ENCODE measurements around the gene P2RY14.

The P2RY14 gene

DNA sequence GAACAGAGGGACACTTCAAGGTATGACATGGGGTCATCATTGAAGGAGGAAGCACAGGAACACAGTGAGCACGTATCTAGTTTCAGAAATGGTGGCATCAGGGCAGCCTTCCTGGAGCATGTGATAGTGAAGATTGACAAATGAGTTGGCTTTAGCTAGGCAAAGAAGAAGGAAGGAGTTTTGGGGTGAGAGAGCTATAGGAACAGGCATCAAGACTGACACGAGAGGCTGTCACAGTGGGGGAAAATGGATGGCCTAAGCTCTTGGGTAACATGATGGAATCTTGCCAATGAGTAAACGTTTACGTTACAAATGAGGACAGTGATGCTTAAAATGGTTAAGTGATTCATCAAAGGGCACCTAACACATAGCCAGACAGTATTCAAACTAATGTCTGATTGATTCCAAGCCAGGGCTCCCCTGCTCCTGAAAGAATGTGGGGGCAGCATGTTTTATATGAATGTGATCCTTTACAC is 52.2 kb downstream of the P2RY14 start:
- no peak overlapping the region for H3K4me3 ChIP-seq (ENCODE audit: low read depth, low read length)
- no peak overlapping the region for H3K9ac ChIP-seq (ENCODE audit: low read depth, low read length)
- H3K36me3 ChIP-seq (ENCODE audit: control insufficient read depth, insufficient read depth, low read length) = no peaks in the 10 kb centered on the region
- no peaks in the 10 kb centered on the region for H3K9me3 ChIP-seq (ENCODE audit: control insufficient read depth, insufficient read depth, low read length)
- H3K4me1 ChIP-seq (ENCODE audit: control insufficient read depth, insufficient read depth, low read length) = peaks cover 13% of the 10 kb centered on the region
- no peaks in the 10 kb centered on the region for H3K27me3 ChIP-seq (ENCODE audit: control insufficient read depth, insufficient read depth, low read length)

GRCh38 chr3:151225040-151225975 is 53.0 kb downstream of the P2RY14 start:
- no peaks in the 10 kb centered on the region for H3K36me3 ChIP-seq (ENCODE audit: control insufficient read depth, insufficient read depth, low read length)
- no peaks in the 10 kb centered on the region for H3K27me3 ChIP-seq (ENCODE audit: control insufficient read depth, insufficient read depth, low read length)
- no peak overlapping the region for H3K4me3 ChIP-seq (ENCODE audit: low read depth, low read length)
- peaks cover 5% of the 10 kb centered on the region for H3K4me1 ChIP-seq (ENCODE audit: control insufficient read depth, insufficient read depth, low read length)
- no peaks in the 10 kb centered on the region for H3K9me3 ChIP-seq (ENCODE audit: control insufficient read depth, insufficient read depth, low read length)
- no peak overlapping the region for H3K9ac ChIP-seq (ENCODE audit: low read depth, low read length)

DNA sequence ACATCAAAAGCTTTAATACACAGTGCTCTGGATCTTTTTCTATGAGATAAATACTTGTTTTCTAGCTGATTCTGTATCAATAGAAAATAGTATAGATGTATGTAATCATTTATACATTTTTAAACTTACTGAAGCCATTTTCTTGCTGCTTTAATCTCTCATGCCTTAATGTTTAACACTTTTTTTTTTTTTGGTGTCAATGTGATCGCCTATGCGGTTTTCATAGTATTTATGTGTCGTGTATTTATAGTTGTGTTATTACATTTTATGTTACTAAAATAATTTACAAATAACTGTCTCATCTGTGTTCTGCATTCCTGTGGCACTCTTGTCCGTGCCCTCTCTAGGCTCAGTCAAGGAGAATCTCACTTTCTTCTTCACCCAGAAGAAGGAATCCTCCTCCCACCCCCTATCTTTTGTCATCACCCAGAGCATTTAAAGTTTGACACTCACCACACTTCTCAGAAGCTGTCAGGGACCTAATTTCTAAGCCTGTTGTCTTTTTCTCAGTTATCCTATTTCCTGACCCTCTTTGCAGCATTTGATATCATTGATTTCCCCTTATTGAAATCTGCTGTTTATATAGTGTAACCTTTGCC is 54.0 kb downstream of the P2RY14 start:
- Histone ChIP-seq H3K4me3 (ENCODE audit: low read depth, low read length) (no peak overlapping the region), H3K27me3 (ENCODE audit: control insufficient read depth, insufficient read depth, low read length) (no peaks in the 10 kb centered on the region), H3K4me1 (ENCODE audit: control insufficient read depth, insufficient read depth, low read length) (peaks cover 3% of the 10 kb centered on the region), H3K36me3 (ENCODE audit: control insufficient read depth, insufficient read depth, low read length) (no peaks in the 10 kb centered on the region), H3K9me3 (ENCODE audit: control insufficient read depth, insufficient read depth, low read length) (no peaks in the 10 kb centered on the region), H3K9ac (ENCODE audit: low read depth, low read length) (no peak overlapping the region)

- H3K4me1 ChIP-seq (ENCODE audit: control insufficient read depth, insufficient read depth, low read length) = no peaks in the 10 kb centered on the region
- H3K36me3 ChIP-seq (ENCODE audit: control insufficient read depth, insufficient read depth, low read length) = no peaks in the 10 kb centered on the region
- no peak overlapping the region for H3K9ac ChIP-seq (ENCODE audit: low read depth, low read length)
- no peaks in the 10 kb centered on the region for H3K27me3 ChIP-seq (ENCODE audit: control insufficient read depth, insufficient read depth, low read length)
- H3K9me3 ChIP-seq (ENCODE audit: control insufficient read depth, insufficient read depth, low read length) = no peaks in the 10 kb centered on the region
- no peak overlapping the region for H3K4me3 ChIP-seq (ENCODE audit: low read depth, low read length)
Observed at GRCh38 chr3:151219056-151219455, 59.3 kb downstream of the P2RY14 start.

GRCh38 chr3:151218136-151218535 is 60.2 kb downstream of the P2RY14 start:
- H3K9ac ChIP-seq (ENCODE audit: low read depth, low read length) = no peak overlapping the region

DNA sequence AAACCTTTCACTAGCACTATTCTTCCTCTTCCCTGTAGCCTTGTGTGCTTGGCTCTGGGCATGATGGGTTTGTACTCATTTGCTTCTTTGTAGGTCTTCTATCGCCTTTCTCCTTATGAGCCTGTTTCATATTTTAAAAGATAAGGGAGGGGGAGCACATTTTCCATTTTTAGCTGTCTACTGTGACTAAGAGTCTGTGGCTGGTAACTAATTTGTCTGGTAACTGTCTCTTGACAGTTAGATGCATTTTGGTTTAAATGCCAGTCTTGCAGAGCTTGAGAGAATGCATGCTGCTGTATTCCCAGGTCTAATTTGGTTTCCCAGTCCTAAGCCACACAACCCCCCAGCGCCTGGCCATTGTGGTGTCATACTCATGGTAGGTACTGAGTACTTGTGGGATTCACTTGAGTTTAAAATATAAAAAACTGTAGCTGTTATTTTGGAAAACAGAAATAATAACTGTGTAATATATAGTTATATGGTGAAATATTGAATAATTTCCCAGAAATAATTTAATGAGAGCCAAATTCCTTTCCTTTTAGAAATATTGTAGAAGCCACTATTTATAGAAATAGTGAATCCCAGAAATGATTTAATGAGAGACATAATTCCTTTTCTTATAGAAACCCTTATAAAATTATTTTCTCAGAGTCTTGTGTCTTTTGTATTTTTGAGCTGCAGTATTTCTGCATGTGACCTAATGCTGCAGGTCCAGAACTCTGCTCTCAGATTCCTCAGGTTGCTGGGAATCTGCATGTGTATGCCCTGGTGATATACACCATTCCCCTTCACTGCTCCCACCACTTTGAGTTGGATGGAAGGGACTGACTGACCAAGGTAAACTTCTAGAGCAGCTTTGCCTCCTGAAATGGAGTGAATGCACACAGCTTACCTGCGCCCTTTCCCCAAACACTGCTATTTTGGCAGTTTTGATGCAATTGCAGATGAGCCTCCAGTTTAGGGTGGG is 61.4 kb downstream of the P2RY14 start:
- Histone ChIP-seq H3K9ac (ENCODE audit: low read depth, low read length) (no peak overlapping the region), H3K27me3 (ENCODE audit: control insufficient read depth, insufficient read depth, low read length) (no peaks in the 10 kb centered on the region), H3K9me3 (ENCODE audit: control insufficient read depth, insufficient read depth, low read length) (no peaks in the 10 kb centered on the region), H3K4me1 (ENCODE audit: control insufficient read depth, insufficient read depth, low read length) (no peaks in the 10 kb centered on the region), H3K36me3 (ENCODE audit: control insufficient read depth, insufficient read depth, low read length) (no peaks in the 10 kb centered on the region), H3K4me3 (ENCODE audit: low read depth, low read length) (no peak overlapping the region)

More at GRCh38 chr3:151218136-151218535, 60.2 kb downstream of the P2RY14 start:
- H3K27me3 ChIP-seq (ENCODE audit: control insufficient read depth, insufficient read depth, low read length) = no peaks in the 10 kb centered on the region
- no peaks in the 10 kb centered on the region for H3K4me1 ChIP-seq (ENCODE audit: control insufficient read depth, insufficient read depth, low read length)
- H3K4me3 ChIP-seq (ENCODE audit: low read depth, low read length) = no peak overlapping the region
- no peaks in the 10 kb centered on the region for H3K9me3 ChIP-seq (ENCODE audit: control insufficient read depth, insufficient read depth, low read length)
- H3K36me3 ChIP-seq (ENCODE audit: control insufficient read depth, insufficient read depth, low read length) = no peaks in the 10 kb centered on the region

DNA sequence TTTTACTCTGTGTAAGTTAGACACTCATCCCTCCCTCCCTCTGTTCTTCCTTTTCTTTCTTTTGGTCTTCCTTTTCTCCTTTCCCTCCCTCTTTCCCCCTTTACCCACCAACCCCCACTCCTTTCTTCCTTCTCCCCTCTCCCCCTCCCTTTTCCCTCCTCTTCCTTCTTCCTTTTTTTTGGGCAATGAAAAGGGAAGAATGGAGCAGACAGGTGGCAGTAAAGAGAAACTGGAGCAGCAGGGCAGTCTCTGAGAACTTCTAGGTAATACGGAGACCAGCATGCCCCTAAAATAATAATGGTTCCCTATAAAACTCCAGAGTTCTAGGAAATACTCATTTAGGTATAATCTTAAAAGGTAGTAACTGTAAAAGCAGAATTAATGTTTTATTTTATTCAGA is 63.9 kb downstream of the P2RY14 start:
- Histone ChIP-seq H3K36me3 (ENCODE audit: control insufficient read depth, insufficient read depth, low read length) (no peaks in the 10 kb centered on the region), H3K9ac (ENCODE audit: low read depth, low read length) (no peak overlapping the region), H3K4me3 (ENCODE audit: low read depth, low read length) (no peak overlapping the region), H3K4me1 (ENCODE audit: control insufficient read depth, insufficient read depth, low read length) (peaks cover 2% of the 10 kb centered on the region), H3K27me3 (ENCODE audit: control insufficient read depth, insufficient read depth, low read length) (no peaks in the 10 kb centered on the region), H3K9me3 (ENCODE audit: control insufficient read depth, insufficient read depth, low read length) (no peaks in the 10 kb centered on the region)

- Histone ChIP-seq H3K4me1 (ENCODE audit: control insufficient read depth, insufficient read depth, low read length) (peaks cover 2% of the 10 kb centered on the region), H3K4me3 (ENCODE audit: low read depth, low read length) (no peak overlapping the region), H3K9me3 (ENCODE audit: control insufficient read depth, insufficient read depth, low read length) (no peaks in the 10 kb centered on the region), H3K9ac (ENCODE audit: low read depth, low read length) (no peak overlapping the region), H3K27me3 (ENCODE audit: control insufficient read depth, insufficient read depth, low read length) (no peaks in the 10 kb centered on the region), H3K36me3 (ENCODE audit: control insufficient read depth, insufficient read depth, low read length) (no peaks in the 10 kb centered on the region)
Observed at GRCh38 chr3:151213881-151214280, 64.5 kb downstream of the P2RY14 start.

GRCh38 chr3:151213151-151213550 is 65.2 kb downstream of the P2RY14 start:
- Histone ChIP-seq H3K27me3 (ENCODE audit: control insufficient read depth, insufficient read depth, low read length) (no peaks in the 10 kb centered on the region), H3K4me3 (ENCODE audit: low read depth, low read length) (no peak overlapping the region), H3K9me3 (ENCODE audit: control insufficient read depth, insufficient read depth, low read length) (no peaks in the 10 kb centered on the region), H3K9ac (ENCODE audit: low read depth, low read length) (no peak overlapping the region), H3K36me3 (ENCODE audit: control insufficient read depth, insufficient read depth, low read length) (no peaks in the 10 kb centered on the region), H3K4me1 (ENCODE audit: control insufficient read depth, insufficient read depth, low read length) (peaks cover 2% of the 10 kb centered on the region)

DNA sequence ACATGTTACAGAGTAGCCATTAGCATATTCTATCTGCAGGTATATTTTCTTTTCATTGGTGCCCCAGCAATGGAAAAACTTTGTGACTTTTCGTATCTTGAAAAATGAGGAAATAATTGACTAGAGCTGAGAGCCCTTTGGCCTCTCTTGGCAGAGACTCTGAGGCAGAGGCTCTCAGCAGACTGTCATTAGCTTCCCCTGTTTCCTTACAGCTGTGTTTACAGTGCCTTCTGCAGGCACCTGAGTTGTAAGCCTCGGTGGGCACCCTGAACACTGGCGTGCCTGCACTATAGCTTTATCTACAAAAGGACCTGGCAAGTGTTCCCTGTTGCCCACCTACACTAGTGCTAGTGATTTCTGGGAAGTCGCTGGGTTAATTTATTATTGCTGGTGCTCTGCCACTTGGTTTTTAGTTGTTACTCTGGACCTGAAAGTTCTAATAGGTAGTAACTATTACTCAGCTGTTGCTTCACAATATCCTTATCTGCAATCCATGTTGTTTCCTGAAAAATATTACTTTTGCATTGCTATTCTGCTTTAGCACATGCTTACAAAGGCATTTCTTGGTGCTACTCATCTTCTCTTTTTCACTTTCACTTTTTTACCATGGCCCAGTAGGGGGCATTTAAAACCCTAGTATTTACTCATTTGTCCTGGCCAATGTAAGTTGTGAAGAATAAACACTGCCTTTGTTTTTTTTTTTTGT is 67.5 kb downstream of the P2RY14 start:
- Histone ChIP-seq H3K27me3 (ENCODE audit: control insufficient read depth, insufficient read depth, low read length) (no peaks in the 10 kb centered on the region), H3K4me1 (ENCODE audit: control insufficient read depth, insufficient read depth, low read length) (peaks cover 2% of the 10 kb centered on the region), H3K9ac (ENCODE audit: low read depth, low read length) (no peak overlapping the region), H3K36me3 (ENCODE audit: control insufficient read depth, insufficient read depth, low read length) (no peaks in the 10 kb centered on the region), H3K4me3 (ENCODE audit: low read depth, low read length) (no peak overlapping the region), H3K9me3 (ENCODE audit: control insufficient read depth, insufficient read depth, low read length) (no peaks in the 10 kb centered on the region)

GRCh38 chr3:151209654-151210053 is 68.7 kb downstream of the P2RY14 start:
- Histone ChIP-seq H3K27me3 (ENCODE audit: control insufficient read depth, insufficient read depth, low read length) (no peaks in the 10 kb centered on the region), H3K4me3 (ENCODE audit: low read depth, low read length) (no peak overlapping the region), H3K36me3 (ENCODE audit: control insufficient read depth, insufficient read depth, low read length) (no peaks in the 10 kb centered on the region), H3K4me1 (ENCODE audit: control insufficient read depth, insufficient read depth, low read length) (peaks cover 2% of the 10 kb centered on the region), H3K9me3 (ENCODE audit: control insufficient read depth, insufficient read depth, low read length) (no peaks in the 10 kb centered on the region), H3K9ac (ENCODE audit: low read depth, low read length) (no peak overlapping the region)

Measured in iPS-15b (cell line).